HEK293 (cell line): ENCODE data around the gene LASP1.
A peak's percentile ranks its signal among the peaks of the same experiment; 100 is the strongest.

Experiments
- FEZF1 ChIP-seq: fragments of 450-650 bp; formaldehyde crosslinking; IDR thresholded peaks from 2 replicates; pipeline ENCODE4 v1.5.1; 2016; ENCODE audit warnings: missing biosample characterization, missing genetic modification characterization
- GLIS1 ChIP-seq: fragments of 450-650 bp; formaldehyde crosslinking; IDR thresholded peaks from 2 replicates; pipeline ENCODE4 v1.5.1; 2016; ENCODE audit warnings: missing biosample characterization, missing genetic modification characterization
- KLF1 ChIP-seq: fragments of 450-650 bp; formaldehyde crosslinking; IDR thresholded peaks from 2 replicates; pipeline ENCODE4 v1.5.1; 2016; ENCODE audit warnings: missing biosample characterization, missing genetic modification characterization
- KLF7 ChIP-seq: fragments of 450-650 bp; formaldehyde crosslinking; IDR thresholded peaks from 2 replicates; pipeline ENCODE4 v1.5.1; 2016; ENCODE audit warnings: missing biosample characterization, missing genetic modification characterization, borderline replicate concordance
- KLF8 ChIP-seq: fragments of 450-650 bp; formaldehyde crosslinking; IDR thresholded peaks from 2 replicates; pipeline ENCODE4 v1.5.1; 2016; ENCODE audit warnings: missing biosample characterization, missing genetic modification characterization
- SALL2 ChIP-seq: fragments of 450-650 bp; formaldehyde crosslinking; IDR thresholded peaks from 2 replicates; pipeline ENCODE4 v1.5.0; 2017; ENCODE audit warnings: missing biosample characterization, mild to moderate bottlenecking, missing genetic modification characterization, borderline replicate concordance
- SCRT2 ChIP-seq: fragments of 450-650 bp; formaldehyde crosslinking; IDR thresholded peaks from 2 replicates; pipeline ENCODE4 v1.5.1; 2016; ENCODE audit warnings: missing biosample characterization, missing genetic modification characterization
- SETDB1 ChIP-seq: IDR thresholded peaks from one replicate; pipeline ENCODE4 v1.6.1; 2017; ENCODE audit warnings: mild to moderate bottlenecking, low read length, moderate library complexity, mixed read lengths; ENCODE audit not compliant: insufficient read length
- SP3 ChIP-seq: fragments of 450-650 bp; formaldehyde crosslinking; IDR thresholded peaks from 2 replicates; pipeline ENCODE4 v1.5.1; 2016; ENCODE audit warnings: missing biosample characterization, missing genetic modification characterization
- YY1 ChIP-seq: fragments of 450-650 bp; formaldehyde crosslinking; IDR thresholded peaks from 2 replicates; pipeline ENCODE4 v1.5.1; 2018; ENCODE audit warnings: missing biosample characterization, missing genetic modification characterization
- ZBTB1 ChIP-seq: fragments of 450-650 bp; formaldehyde crosslinking; IDR thresholded peaks from 2 replicates; pipeline ENCODE4 v1.5.1; 2016; ENCODE audit warnings: missing biosample characterization, missing genetic modification characterization
- ZBTB20 ChIP-seq: fragments of 450-650 bp; formaldehyde crosslinking; IDR thresholded peaks from 2 replicates; pipeline ENCODE4 v1.5.1; 2016; ENCODE audit warnings: missing biosample characterization, missing genetic modification characterization
- ZBTB8A ChIP-seq: fragments of 450-650 bp; formaldehyde crosslinking; IDR thresholded peaks from 2 replicates; pipeline ENCODE4 v1.5.1; 2016; ENCODE audit warnings: missing biosample characterization, missing genetic modification characterization
- ZNF121 ChIP-seq: fragments of 450-650 bp; formaldehyde crosslinking; IDR thresholded peaks from 2 replicates; pipeline ENCODE4 v1.5.1; 2016; ENCODE audit warnings: missing biosample characterization, missing genetic modification characterization
- ZNF184 ChIP-seq: fragments of 450-650 bp; IDR thresholded peaks from 2 replicates; pipeline ENCODE4 v1.5.1; 2018; ENCODE audit warnings: missing biosample characterization, mild to moderate bottlenecking, missing genetic modification characterization
- ZNF19 ChIP-seq: fragments of 450-650 bp; formaldehyde crosslinking; IDR thresholded peaks from 2 replicates; pipeline ENCODE4; 2016; ENCODE audit warnings: missing biosample characterization, missing genetic modification characterization, low read depth
- ZNF426 ChIP-seq: fragments of 450-650 bp; formaldehyde crosslinking; IDR thresholded peaks from 2 replicates; pipeline ENCODE4 v1.5.1; 2017; ENCODE audit warnings: missing biosample characterization, missing genetic modification characterization, mild to moderate bottlenecking, inconsistent platforms, moderate library complexity
- ZNF433 ChIP-seq: fragments of 450-650 bp; formaldehyde crosslinking; IDR thresholded peaks from 2 replicates; pipeline ENCODE4 v1.5.1; 2016; ENCODE audit warnings: missing biosample characterization, missing genetic modification characterization, low read depth
- ZNF501 ChIP-seq: fragments of 450-650 bp; formaldehyde crosslinking; IDR thresholded peaks from 2 replicates; pipeline ENCODE4 v1.5.1; 2016; ENCODE audit warnings: missing biosample characterization, missing genetic modification characterization
- ZNF558 ChIP-seq: fragments of 450-650 bp; formaldehyde crosslinking; IDR thresholded peaks from 2 replicates; pipeline ENCODE4 v1.5.1; 2016; ENCODE audit warnings: missing biosample characterization, missing genetic modification characterization
- ZNF585B ChIP-seq: fragments of 450-650 bp; formaldehyde crosslinking; IDR thresholded peaks from 2 replicates; pipeline ENCODE4 v1.5.1; 2016; ENCODE audit warnings: missing biosample characterization, missing genetic modification characterization
- ZNF610 ChIP-seq: fragments of 450-650 bp; formaldehyde crosslinking; IDR thresholded peaks from 2 replicates; pipeline ENCODE4 v1.5.1; 2016; ENCODE audit warnings: missing biosample characterization, missing genetic modification characterization, borderline replicate concordance
- ZNF621 ChIP-seq: fragments of 450-650 bp; formaldehyde crosslinking; IDR thresholded peaks from 2 replicates; pipeline ENCODE4 v1.5.1; 2017; ENCODE audit warnings: missing biosample characterization, missing genetic modification characterization
- ZNF660 ChIP-seq: fragments of 450-650 bp; IDR thresholded peaks from 2 replicates; pipeline ENCODE4 v1.5.1; 2018; ENCODE audit warnings: missing biosample characterization, mild to moderate bottlenecking, missing genetic modification characterization
- ZNF777 ChIP-seq: fragments of 450-650 bp; formaldehyde crosslinking; IDR thresholded peaks from 2 replicates; pipeline ENCODE4 v1.5.1; 2017; ENCODE audit warnings: missing biosample characterization, missing genetic modification characterization, borderline replicate concordance
- ZNF791 ChIP-seq: fragments of 450-650 bp; formaldehyde crosslinking; IDR thresholded peaks from 2 replicates; pipeline ENCODE4 v1.5.1; 2016; ENCODE audit warnings: missing biosample characterization, missing genetic modification characterization
- TF ChIP-seq, protein P1 (sequence below): fragments of 450-650 bp; formaldehyde crosslinking; IDR thresholded peaks from 2 replicates; pipeline ENCODE4 v1.5.0; 2017; ENCODE audit warnings: missing biosample characterization, missing genetic modification characterization, borderline replicate concordance
- TF ChIP-seq, protein P2 (sequence below): fragments of 450-650 bp; formaldehyde crosslinking; IDR thresholded peaks from 2 replicates; pipeline ENCODE4 v1.5.1; 2016; ENCODE audit warnings: missing biosample characterization, missing genetic modification characterization
- TF ChIP-seq, protein P3 (sequence below): fragments of 450-650 bp; formaldehyde crosslinking; IDR thresholded peaks from 2 replicates; pipeline ENCODE4 v1.5.1; 2016; ENCODE audit warnings: missing biosample characterization, missing genetic modification characterization
- TF ChIP-seq, protein P4 (sequence below): fragments of 450-650 bp; formaldehyde crosslinking; IDR thresholded peaks from 2 replicates; pipeline ENCODE4 v1.5.1; 2016; ENCODE audit warnings: missing biosample characterization, missing genetic modification characterization
- TF ChIP-seq, protein P5 (sequence below): fragments of 450-650 bp; formaldehyde crosslinking; IDR thresholded peaks from 2 replicates; pipeline ENCODE4 v1.5.1; 2016; ENCODE audit warnings: missing biosample characterization, missing genetic modification characterization

Gene LASP1

DNA sequence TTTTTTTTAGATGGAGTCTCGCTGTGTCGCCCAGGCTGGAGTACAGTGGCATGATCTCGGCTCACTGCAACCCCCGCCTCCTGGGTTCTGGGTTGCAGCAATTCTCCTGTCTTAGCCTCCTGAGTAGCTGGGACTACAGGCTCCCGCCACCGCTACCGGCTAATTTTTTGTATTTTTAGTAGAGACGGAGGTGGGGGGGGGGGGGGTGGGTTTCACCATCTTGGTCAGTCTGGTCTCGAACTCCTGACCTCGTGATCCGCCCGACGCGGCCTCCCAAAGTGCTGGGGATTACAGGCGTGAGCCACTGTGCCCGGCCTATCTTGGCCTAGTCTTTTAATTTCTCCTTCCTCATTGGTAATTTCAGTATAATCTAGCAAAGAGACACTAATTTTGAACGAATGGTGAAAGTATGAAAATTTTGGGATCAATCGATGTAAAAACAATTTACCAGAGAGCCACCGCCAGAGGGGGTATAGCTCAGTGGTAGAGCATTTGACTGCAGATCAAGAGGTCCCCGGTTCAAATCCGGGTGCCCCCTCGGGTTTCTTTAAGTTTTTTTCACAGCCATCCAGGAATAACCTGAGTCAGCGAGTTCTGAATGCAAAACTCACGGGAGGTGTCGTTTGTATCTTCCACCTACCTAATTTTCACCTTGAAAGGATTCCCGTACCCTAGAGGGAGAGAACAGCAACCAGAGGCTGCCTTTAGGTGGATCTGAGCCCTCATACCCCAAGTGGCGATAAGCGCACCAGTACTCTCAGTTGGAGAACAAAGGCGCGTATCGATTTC, 2.5 kb upstream of the LASP1 start (continued):
- TF ChIP-seq ZBTB20, result no peak
- TF ChIP-seq, protein P1, sequence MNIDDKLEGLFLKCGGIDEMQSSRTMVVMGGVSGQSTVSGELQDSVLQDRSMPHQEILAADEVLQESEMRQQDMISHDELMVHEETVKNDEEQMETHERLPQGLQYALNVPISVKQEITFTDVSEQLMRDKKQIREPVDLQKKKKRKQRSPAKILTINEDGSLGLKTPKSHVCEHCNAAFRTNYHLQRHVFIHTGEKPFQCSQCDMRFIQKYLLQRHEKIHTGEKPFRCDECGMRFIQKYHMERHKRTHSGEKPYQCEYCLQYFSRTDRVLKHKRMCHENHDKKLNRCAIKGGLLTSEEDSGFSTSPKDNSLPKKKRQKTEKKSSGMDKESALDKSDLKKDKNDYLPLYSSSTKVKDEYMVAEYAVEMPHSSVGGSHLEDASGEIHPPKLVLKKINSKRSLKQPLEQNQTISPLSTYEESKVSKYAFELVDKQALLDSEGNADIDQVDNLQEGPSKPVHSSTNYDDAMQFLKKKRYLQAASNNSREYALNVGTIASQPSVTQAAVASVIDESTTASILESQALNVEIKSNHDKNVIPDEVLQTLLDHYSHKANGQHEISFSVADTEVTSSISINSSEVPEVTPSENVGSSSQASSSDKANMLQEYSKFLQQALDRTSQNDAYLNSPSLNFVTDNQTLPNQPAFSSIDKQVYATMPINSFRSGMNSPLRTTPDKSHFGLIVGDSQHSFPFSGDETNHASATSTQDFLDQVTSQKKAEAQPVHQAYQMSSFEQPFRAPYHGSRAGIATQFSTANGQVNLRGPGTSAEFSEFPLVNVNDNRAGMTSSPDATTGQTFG (tag by site-specific recombination), result no peak
- TF ChIP-seq KLF1, result peak; percentile 17; the same call in 1 of the 2 replicates
- TF ChIP-seq ZNF791 (tag by site-specific recombination), result no peak
- no peak for TF ChIP-seq ZBTB1
- TF ChIP-seq SP3 (tag by site-specific recombination), result peak; percentile 35; the same call in 1 of the 2 replicates
- TF ChIP-seq, protein P2, sequence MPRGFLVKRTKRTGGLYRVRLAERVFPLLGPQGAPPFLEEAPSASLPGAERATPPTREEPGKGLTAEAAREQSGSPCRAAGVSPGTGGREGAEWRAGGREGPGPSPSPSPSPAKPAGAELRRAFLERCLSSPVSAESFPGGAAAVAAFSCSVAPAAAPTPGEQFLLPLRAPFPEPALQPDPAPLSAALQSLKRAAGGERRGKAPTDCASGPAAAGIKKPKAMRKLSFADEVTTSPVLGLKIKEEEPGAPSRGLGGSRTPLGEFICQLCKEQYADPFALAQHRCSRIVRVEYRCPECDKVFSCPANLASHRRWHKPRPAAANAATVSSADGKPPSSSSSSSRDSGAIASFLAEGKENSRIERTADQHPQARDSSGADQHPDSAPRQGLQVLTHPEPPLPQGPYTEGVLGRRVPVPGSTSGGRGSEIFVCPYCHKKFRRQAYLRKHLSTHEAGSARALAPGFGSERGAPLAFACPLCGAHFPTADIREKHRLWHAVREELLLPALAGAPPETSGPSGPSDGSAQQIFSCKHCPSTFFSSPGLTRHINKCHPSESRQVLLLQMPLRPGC, result 0 out of 2 replicates have a peak, but pooled peaks have one; percentile 12
- TF ChIP-seq, protein P3, sequence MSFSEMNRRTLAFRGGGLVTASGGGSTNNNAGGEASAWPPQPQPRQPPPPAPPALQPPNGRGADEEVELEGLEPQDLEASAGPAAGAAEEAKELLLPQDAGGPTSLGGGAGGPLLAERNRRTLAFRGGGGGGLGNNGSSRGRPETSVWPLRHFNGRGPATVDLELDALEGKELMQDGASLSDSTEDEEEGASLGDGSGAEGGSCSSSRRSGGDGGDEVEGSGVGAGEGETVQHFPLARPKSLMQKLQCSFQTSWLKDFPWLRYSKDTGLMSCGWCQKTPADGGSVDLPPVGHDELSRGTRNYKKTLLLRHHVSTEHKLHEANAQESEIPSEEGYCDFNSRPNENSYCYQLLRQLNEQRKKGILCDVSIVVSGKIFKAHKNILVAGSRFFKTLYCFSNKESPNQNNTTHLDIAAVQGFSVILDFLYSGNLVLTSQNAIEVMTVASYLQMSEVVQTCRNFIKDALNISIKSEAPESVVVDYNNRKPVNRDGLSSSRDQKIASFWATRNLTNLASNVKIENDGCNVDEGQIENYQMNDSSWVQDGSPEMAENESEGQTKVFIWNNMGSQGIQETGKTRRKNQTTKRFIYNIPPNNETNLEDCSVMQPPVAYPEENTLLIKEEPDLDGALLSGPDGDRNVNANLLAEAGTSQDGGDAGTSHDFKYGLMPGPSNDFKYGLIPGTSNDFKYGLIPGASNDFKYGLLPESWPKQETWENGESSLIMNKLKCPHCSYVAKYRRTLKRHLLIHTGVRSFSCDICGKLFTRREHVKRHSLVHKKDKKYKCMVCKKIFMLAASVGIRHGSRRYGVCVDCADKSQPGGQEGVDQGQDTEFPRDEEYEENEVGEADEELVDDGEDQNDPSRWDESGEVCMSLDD (tag by site-specific recombination), result peak; percentile 41; the same call in 1 of the 2 replicates
- TF ChIP-seq ZNF777 (tag by site-specific recombination), result no peak
- no peak; the same call in 1 of the 2 replicates for TF ChIP-seq ZNF610 (tag by site-specific recombination)
- no peak for TF ChIP-seq ZNF184
- no peak for TF ChIP-seq FEZF1 (tag by site-specific recombination)
- no peak for TF ChIP-seq ZNF585B (tag by site-specific recombination)
- peak; percentile 55; the same call in 1 of the 2 replicates for TF ChIP-seq GLIS1 (tag by site-specific recombination)
- peak; percentile 59; the same call in 1 of the 2 replicates for TF ChIP-seq ZNF121 (tag by site-specific recombination)
- TF ChIP-seq SETDB1, result no peak
- TF ChIP-seq ZNF433 (tag by site-specific recombination), result no peak
- TF ChIP-seq ZNF621, result no peak
- no peak for TF ChIP-seq KLF7 (tag by site-specific recombination)
- no peak for TF ChIP-seq ZNF426 (tag by site-specific recombination)
- no peak for TF ChIP-seq ZNF19
- peak; percentile 82 for TF ChIP-seq ZBTB8A (tag by site-specific recombination)
- TF ChIP-seq, protein P4, sequence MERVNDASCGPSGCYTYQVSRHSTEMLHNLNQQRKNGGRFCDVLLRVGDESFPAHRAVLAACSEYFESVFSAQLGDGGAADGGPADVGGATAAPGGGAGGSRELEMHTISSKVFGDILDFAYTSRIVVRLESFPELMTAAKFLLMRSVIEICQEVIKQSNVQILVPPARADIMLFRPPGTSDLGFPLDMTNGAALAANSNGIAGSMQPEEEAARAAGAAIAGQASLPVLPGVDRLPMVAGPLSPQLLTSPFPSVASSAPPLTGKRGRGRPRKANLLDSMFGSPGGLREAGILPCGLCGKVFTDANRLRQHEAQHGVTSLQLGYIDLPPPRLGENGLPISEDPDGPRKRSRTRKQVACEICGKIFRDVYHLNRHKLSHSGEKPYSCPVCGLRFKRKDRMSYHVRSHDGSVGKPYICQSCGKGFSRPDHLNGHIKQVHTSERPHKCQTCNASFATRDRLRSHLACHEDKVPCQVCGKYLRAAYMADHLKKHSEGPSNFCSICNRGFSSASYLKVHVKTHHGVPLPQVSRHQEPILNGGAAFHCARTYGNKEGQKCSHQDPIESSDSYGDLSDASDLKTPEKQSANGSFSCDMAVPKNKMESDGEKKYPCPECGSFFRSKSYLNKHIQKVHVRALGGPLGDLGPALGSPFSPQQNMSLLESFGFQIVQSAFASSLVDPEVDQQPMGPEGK (tag by site-specific recombination), result peak; percentile 66
- no peak for TF ChIP-seq SALL2 (tag by site-specific recombination)
- TF ChIP-seq, protein P5, sequence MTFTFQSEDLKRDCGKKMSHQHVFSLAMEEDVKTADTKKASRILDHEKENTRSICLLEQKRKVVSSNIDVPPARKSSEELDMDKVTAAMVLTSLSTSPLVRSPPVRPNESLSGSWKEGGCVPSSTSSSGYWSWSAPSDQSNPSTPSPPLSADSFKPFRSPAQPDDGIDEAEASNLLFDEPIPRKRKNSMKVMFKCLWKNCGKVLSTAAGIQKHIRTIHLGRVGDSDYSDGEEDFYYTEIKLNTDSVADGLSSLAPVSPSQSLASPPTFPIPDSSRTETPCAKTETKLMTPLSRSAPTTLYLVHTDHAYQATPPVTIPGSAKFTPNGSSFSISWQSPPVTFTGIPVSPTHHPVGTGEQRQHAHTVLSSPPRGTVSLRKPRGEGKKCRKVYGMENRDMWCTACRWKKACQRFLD, result no peak
- TF ChIP-seq KLF8 (tag by site-specific recombination), result peak; percentile 39
- TF ChIP-seq ZNF501 (tag by site-specific recombination), result peak; percentile 74; the same call in 1 of the 2 replicates
- TF ChIP-seq SCRT2 (tag by site-specific recombination), result no peak
- TF ChIP-seq YY1 (tag by site-specific recombination), result peak; percentile 61
- peak; percentile 89 for TF ChIP-seq ZNF660
- TF ChIP-seq ZNF558 (tag by site-specific recombination), result no peak
